K562 (cell line): ENCODE results near the gene ITPR1. TPM values are rescaled to one million over a fixed set of nuclear protein-coding genes. Genes with fewer than 3 reads are reported as not detected.

ENCODE experiments used
- ARHGAP35 ChIP-seq: fragments of 450-650 bp; IDR thresholded peaks from 2 replicates; pipeline ENCODE4 v1.6.1; 2018; ENCODE audit not compliant: partially characterized antibody
- ESRRA ChIP-seq: fragments of 450-650 bp; IDR thresholded peaks from 2 replicates; pipeline ENCODE4 v1.6.1; 2014; ENCODE audit warnings: low read depth, mild to moderate bottlenecking, moderate library complexity, borderline replicate concordance
- HDAC8 ChIP-seq: fragments of 450-650 bp; IDR thresholded peaks from 2 replicates; pipeline ENCODE4 v1.6.1; 2016; ENCODE audit warnings: mild to moderate bottlenecking, missing genetic modification characterization, moderate library complexity, missing compliant biosample characterization
- JUND ChIP-seq, 2 experiments: IDR thresholded peaks; 2 replicates in 1 of 2; 3 replicates in 1 of 2; pipeline ENCODE4 v1.6.1; 2011; ENCODE audit warnings: borderline replicate concordance in 2 of 2, low read depth in 2 of 2, low read length in 2 of 2, improper control_type of control experiment in 1 of 2, missing biosample characterization in 1 of 2, missing genetic modification characterization in 1 of 2, missing genetic modification reagents in 1 of 2
- KDM4B ChIP-seq, 2 experiments: fragments of 450-650 bp in 1 of 2; sonication (generic) in 1 of 2; IDR thresholded peaks; 2 replicates each; pipeline ENCODE4 v1.6.1; 2016 to 2017; ENCODE audit warnings: borderline replicate concordance in 2 of 2, antibody characterized with exemption in 1 of 2, low read depth in 1 of 2, mild to moderate bottlenecking in 1 of 2
- POLR2B ChIP-seq: fragments of 450-650 bp; IDR thresholded peaks from 2 replicates; pipeline ENCODE4 v1.6.1; 2018; ENCODE audit warnings: low read depth; ENCODE audit not compliant: partially characterized antibody
- POLR3A ChIP-seq: IDR thresholded peaks from 2 replicates; pipeline ENCODE4 v1.6.1; 2011; ENCODE audit warnings: borderline replicate concordance, mild to moderate bottlenecking, moderate library complexity; ENCODE audit not compliant: insufficient read length, insufficient read depth; ENCODE audit errors: extremely low read depth
- SMARCB1 ChIP-seq: IDR thresholded peaks from 2 replicates; pipeline ENCODE4 v1.6.1; 2011; ENCODE audit warnings: improper control_type of control experiment, low read depth; ENCODE audit not compliant: insufficient read length
- ZNF507 ChIP-seq: conservative IDR thresholded peaks from 2 replicates; pipeline ENCODE4 v1.6.1; 2017; ENCODE audit warnings: missing genetic modification characterization, missing compliant biosample characterization
- polyA plus RNA-seq, 8 experiments: library from polyadenylated mRNA; depleted of rRNA in 4 of 8; stranded (reverse) in 5 of 8; unstranded in 3 of 8; fragments of >200 nt; fragmentation: Nextera tagmentation in 2 of 8; fragmentation: Illumina TruSeq in 1 of 8; extraction: Ambion mirVana in 2 of 8; extraction: Trizol in 1 of 8; gene quantifications; 2 replicates each; pipeline versions ENCODE4 v1.2.1 to v1.2.3, GENCODE V29; 2011 to 2014; ENCODE audit warnings: inconsistent platforms in 1 of 8, missing spikeins in 1 of 8
- total RNA-seq, 7 experiments: library from RNA; depleted of rRNA in 6 of 7; stranded (reverse); fragments of >200 nt in 6 of 7; fragmentation: Illumina TruSeq in 2 of 7; extraction: Trizol in 2 of 7; gene quantifications; 2 replicates each; pipeline versions ENCODE4 v1.2.1 to v1.2.3, GENCODE V29; 2011 to 2021; ENCODE audit warnings: low replicate concordance in 1 of 7
- TF ChIP-seq, protein P1 (sequence below): fragments of 250-450 bp; sonication (Bioruptor Pico); IDR thresholded peaks from 2 replicates; pipeline ENCODE4 v1.4.0; 2020; ENCODE audit warnings: mild to moderate bottlenecking
- TF ChIP-seq, protein P2 (sequence below): fragments of 450-650 bp; IDR thresholded peaks from 2 replicates; pipeline ENCODE4 v1.6.1; 2016; ENCODE audit warnings: borderline replicate concordance
- TF ChIP-seq, protein P3 (sequence below), 2 experiments: fragments of 450-650 bp; conservative IDR thresholded peaks; 2 replicates each; pipeline ENCODE4 v1.6.1; 2017; ENCODE audit warnings: mild to moderate bottlenecking in 2 of 2, moderate library complexity in 2 of 2
- TF ChIP-seq, protein P4 (sequence below): sonication (generic); formaldehyde crosslinking; IDR thresholded peaks from 2 replicates; pipeline ENCODE4 v1.8.0; 2022; ENCODE audit warnings: missing genetic modification reagents, mild to moderate bottlenecking, moderate library complexity, borderline replicate concordance
- TF ChIP-seq, protein P5 (sequence below): fragments of 450-650 bp; formaldehyde crosslinking; IDR thresholded peaks from 2 replicates; pipeline ENCODE4 v1.4.0; 2020; ENCODE audit warnings: mild to moderate bottlenecking, moderate library complexity
- TF ChIP-seq, protein P6 (sequence below): fragments of 450-650 bp; formaldehyde crosslinking; IDR thresholded peaks from 2 replicates; pipeline ENCODE4 v1.4.0; 2022; ENCODE audit warnings: missing genetic modification characterization
- TF ChIP-seq, protein P7 (sequence below): sonication (generic); formaldehyde crosslinking; IDR thresholded peaks from 2 replicates; pipeline ENCODE4 v1.8.0; 2022; ENCODE audit warnings: mild to moderate bottlenecking, low read depth, missing genetic modification reagents

ITPR1 gene
- total and polyA plus RNA-seq, 9 of the 15 experiments (the other 6 are each of a cell fraction or from before 2014, with no cell fraction given) = 22.4 to 40.0 (median 27.4) TPM

DNA sequence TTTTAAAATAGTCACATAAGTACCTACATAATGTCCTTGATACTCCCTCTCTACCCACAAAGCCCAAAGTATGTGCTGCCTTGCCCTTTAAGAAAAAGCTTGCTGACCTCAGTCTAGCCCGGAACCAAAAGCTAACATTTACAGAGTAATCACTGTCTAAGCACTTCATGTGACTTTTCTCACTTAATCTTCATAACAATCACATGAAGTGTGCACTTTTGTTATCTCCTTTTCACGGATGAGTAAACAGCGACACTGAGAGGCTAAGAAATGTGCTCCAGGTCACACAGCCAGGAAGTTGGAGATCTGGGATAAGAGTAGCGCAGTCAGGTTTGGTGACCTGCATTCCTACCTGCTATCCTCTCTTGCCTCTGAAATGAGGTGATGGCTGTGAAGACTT, 194.0 kb downstream of the ITPR1 start (continued):
- TF ChIP-seq ZNF507 (tag) (no peak), SMARCB1 (no peak), POLR3A (no peak), ESRRA (no peak; the same call in 1 of the 2 replicates), ARHGAP35 (no peak), POLR2B (no peak), JUND (IDR thresholded peaks at IDR 0.05; ENCODE audit: borderline replicate concordance, low read depth, low read length) (peak; percentile 47; the same call in 1 of the 2 replicates), JUND (tag; IDR thresholded peaks at IDR 0.05; ENCODE audit: borderline replicate concordance, low read depth, low read length) (peak; percentile 29; the same call in 1 of the 3 replicates), KDM4B (IDR thresholded peaks at IDR 0.05; ENCODE audit: borderline replicate concordance in 2 of 2, low read depth in 1 of 2) (no peak), HDAC8 (no peak)
- TF ChIP-seq, protein P1, sequence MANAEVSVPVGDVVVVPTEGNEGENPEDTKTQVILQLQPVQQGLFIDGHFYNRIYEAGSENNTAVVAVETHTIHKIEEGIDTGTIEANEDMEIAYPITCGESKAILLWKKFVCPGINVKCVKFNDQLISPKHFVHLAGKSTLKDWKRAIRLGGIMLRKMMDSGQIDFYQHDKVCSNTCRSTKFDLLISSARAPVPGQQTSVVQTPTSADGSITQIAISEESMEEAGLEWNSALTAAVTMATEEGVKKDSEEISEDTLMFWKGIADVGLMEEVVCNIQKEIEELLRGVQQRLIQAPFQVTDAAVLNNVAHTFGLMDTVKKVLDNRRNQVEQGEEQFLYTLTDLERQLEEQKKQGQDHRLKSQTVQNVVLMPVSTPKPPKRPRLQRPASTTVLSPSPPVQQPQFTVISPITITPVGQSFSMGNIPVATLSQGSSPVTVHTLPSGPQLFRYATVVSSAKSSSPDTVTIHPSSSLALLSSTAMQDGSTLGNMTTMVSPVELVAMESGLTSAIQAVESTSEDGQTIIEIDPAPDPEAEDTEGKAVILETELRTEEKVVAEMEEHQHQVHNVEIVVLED (CRISPR knock-in tag) = no peak
- TF ChIP-seq, protein P2, sequence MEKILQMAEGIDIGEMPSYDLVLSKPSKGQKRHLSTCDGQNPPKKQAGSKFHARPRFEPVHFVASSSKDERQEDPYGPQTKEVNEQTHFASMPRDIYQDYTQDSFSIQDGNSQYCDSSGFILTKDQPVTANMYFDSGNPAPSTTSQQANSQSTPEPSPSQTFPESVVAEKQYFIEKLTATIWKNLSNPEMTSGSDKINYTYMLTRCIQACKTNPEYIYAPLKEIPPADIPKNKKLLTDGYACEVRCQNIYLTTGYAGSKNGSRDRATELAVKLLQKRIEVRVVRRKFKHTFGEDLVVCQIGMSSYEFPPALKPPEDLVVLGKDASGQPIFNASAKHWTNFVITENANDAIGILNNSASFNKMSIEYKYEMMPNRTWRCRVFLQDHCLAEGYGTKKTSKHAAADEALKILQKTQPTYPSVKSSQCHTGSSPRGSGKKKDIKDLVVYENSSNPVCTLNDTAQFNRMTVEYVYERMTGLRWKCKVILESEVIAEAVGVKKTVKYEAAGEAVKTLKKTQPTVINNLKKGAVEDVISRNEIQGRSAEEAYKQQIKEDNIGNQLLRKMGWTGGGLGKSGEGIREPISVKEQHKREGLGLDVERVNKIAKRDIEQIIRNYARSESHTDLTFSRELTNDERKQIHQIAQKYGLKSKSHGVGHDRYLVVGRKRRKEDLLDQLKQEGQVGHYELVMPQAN = no peak
- TF ChIP-seq, protein P3, sequence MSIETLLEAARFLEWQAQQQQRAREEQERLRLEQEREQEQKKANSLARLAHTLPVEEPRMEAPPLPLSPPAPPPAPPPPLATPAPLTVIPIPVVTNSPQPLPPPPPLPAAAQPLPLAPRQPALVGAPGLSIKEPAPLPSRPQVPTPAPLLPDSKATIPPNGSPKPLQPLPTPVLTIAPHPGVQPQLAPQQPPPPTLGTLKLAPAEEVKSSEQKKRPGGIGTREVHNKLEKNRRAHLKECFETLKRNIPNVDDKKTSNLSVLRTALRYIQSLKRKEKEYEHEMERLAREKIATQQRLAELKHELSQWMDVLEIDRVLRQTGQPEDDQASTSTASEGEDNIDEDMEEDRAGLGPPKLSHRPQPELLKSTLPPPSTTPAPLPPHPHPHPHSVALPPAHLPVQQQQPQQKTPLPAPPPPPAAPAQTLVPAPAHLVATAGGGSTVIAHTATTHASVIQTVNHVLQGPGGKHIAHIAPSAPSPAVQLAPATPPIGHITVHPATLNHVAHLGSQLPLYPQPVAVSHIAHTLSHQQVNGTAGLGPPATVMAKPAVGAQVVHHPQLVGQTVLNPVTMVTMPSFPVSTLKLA (conservative IDR thresholded peaks at IDR 0.05) = peak in 1 of 2 experiments; percentile 43; a peak in 2 of 4 replicates
- TF ChIP-seq, protein P4, sequence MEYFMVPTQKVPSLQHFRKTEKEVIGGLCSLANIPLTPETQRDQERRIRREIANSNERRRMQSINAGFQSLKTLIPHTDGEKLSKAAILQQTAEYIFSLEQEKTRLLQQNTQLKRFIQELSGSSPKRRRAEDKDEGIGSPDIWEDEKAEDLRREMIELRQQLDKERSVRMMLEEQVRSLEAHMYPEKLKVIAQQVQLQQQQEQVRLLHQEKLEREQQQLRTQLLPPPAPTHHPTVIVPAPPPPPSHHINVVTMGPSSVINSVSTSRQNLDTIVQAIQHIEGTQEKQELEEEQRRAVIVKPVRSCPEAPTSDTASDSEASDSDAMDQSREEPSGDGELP (CRISPR knock-in tag) = no peak
- TF ChIP-seq, protein P5, sequence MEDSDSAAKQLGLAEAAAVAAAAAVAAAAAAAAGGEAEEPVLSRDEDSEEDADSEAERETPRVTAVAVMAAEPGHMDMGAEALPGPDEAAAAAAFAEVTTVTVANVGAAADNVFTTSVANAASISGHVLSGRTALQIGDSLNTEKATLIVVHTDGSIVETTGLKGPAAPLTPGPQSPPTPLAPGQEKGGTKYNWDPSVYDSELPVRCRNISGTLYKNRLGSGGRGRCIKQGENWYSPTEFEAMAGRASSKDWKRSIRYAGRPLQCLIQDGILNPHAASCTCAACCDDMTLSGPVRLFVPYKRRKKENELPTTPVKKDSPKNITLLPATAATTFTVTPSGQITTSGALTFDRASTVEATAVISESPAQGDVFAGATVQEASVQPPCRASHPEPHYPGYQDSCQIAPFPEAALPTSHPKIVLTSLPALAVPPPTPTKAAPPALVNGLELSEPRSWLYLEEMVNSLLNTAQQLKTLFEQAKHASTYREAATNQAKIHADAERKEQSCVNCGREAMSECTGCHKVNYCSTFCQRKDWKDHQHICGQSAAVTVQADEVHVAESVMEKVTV (CRISPR knock-in tag) = no peak
- TF ChIP-seq, protein P6, sequence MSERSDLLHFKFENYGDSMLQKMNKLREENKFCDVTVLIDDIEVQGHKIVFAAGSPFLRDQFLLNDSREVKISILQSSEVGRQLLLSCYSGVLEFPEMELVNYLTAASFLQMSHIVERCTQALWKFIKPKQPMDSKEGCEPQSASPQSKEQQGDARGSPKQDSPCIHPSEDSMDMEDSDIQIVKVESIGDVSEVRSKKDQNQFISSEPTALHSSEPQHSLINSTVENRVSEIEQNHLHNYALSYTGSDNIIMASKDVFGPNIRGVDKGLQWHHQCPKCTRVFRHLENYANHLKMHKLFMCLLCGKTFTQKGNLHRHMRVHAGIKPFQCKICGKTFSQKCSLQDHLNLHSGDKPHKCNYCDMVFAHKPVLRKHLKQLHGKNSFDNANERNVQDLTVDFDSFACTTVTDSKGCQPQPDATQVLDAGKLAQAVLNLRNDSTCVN (CRISPR knock-in tag) = no peak
- TF ChIP-seq, protein P7, sequence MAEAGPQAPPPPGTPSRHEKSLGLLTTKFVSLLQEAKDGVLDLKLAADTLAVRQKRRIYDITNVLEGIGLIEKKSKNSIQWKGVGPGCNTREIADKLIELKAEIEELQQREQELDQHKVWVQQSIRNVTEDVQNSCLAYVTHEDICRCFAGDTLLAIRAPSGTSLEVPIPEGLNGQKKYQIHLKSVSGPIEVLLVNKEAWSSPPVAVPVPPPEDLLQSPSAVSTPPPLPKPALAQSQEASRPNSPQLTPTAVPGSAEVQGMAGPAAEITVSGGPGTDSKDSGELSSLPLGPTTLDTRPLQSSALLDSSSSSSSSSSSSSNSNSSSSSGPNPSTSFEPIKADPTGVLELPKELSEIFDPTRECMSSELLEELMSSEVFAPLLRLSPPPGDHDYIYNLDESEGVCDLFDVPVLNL = no peak
